BLaER1 (cell line): ENCODE measurements around the gene PRKCE.

Experiments
- H3K27ac ChIP-seq: shearing (Covaris generic); formaldehyde crosslinking; 2 replicates; pipeline ENCODE4 v1.8.1; 2022
- H3K27me3 ChIP-seq: shearing (Covaris generic); formaldehyde crosslinking; 2 replicates; pipeline ENCODE4 v1.8.1; 2022
- H3K36me3 ChIP-seq: shearing (Covaris generic); formaldehyde crosslinking; 2 replicates; pipeline ENCODE4 v1.8.1; 2022
- H3K4me1 ChIP-seq: shearing (Covaris generic); formaldehyde crosslinking; 2 replicates; pipeline ENCODE4 v1.8.1; 2022
- H3K4me2 ChIP-seq: shearing (Covaris generic); formaldehyde crosslinking; 2 replicates; pipeline ENCODE4 v1.8.1; 2022
- H3K4me3 ChIP-seq: shearing (Covaris generic); formaldehyde crosslinking; 2 replicates; pipeline ENCODE4 v1.8.1; 2022
- H3K9ac ChIP-seq: shearing (Covaris generic); formaldehyde crosslinking; 2 replicates; pipeline ENCODE4 v1.8.1; 2022
- H3K9me3 ChIP-seq: shearing (Covaris generic); formaldehyde crosslinking; 2 replicates; pipeline ENCODE4 v1.8.1; 2022
- H4K20me1 ChIP-seq: shearing (Covaris generic); formaldehyde crosslinking; 2 replicates; pipeline ENCODE4 v1.8.1; 2022
- Cebpa-rat ChIP-seq: shearing (Covaris generic); IDR thresholded peaks from 2 replicates; pipeline ENCODE4 v1.8.1; 2022

The PRKCE gene

DNA sequence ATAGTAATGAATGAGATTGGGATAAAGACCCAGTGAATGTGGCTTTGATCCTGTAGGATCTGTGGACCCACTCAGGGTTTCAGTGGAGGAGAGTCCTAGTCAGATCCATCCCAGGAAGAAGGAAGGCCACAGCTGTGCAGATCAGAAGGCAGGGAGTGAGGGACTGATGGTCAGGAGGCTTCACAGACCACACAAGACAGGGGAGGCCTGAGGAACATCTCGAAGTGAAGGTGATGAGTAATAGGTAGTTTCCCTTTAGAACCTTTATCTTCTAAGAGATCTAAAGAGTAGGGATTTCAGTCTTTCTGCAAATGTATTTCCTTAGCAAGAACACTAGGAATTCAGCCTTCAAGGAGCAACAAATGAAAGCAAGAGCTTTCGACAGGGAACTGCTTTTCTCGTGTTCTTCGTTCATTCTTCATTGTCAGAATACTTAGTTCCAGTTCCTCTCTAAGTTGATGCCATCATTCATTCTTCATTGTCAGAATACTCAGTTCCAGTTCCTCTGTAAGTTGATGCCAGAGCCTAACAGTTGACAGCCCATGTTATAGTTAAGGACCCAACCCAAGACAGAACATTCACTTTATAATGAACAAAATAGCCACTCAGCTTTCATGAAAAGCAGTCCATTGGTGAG lies 495.5 kb downstream of the PRKCE start:
- Histone ChIP-seq H3K27me3 (no peaks in the 10 kb centered on the region), H3K4me1 (peaks cover 25% of the 10 kb centered on the region), H3K9me3 (no peaks in the 10 kb centered on the region), H3K4me2 (no peak overlapping the region), H3K36me3 (peaks cover 96% of the 10 kb centered on the region), H3K9ac (no peak overlapping the region), H3K4me3 (no peak overlapping the region), H4K20me1 (peaks cover 21% of the 10 kb centered on the region; the same call in 1 of the 2 replicates), H3K27ac (no peak overlapping the region)
- TF ChIP-seq Cebpa-rat: no peak

- Histone ChIP-seq H3K4me3 (no peak overlapping the region), H3K9ac (no peak overlapping the region), H3K36me3 (peaks cover 97% of the 10 kb centered on the region), H4K20me1 (peaks cover 15% of the 10 kb centered on the region; the same call in 1 of the 2 replicates), H3K27me3 (no peaks in the 10 kb centered on the region), H3K9me3 (no peaks in the 10 kb centered on the region), H3K4me2 (no peak overlapping the region), H3K4me1 (peaks cover 16% of the 10 kb centered on the region; the same call in 1 of the 2 replicates), H3K27ac (no peak overlapping the region)
- no peak for TF ChIP-seq Cebpa-rat
These were observed 496.3 kb downstream of the PRKCE start for GRCh38 chr2:46147626-46148368.

DNA sequence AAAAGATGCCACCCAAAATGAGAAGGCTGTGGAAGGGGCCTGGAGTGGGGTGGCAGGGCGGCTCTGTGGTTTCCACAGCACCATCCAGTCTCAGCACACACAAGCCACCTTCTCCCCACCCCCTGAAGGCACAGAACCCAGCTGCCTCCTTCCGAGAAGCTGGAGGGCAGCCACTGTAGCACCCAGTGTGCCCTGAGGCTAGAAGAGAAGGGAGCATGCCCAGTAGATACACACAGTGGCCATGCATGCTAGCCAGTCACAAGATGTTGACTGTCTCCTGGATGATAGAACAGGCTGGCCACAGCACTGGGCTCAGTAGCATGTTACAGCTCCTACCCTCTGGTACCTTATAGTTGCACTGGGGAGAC lies 496.9 kb downstream of the PRKCE start:
- peaks cover 11% of the 10 kb centered on the region; the same call in 1 of the 2 replicates for H3K4me1 ChIP-seq
- no peak overlapping the region for H3K4me2 ChIP-seq
- no peaks in the 10 kb centered on the region for H3K27me3 ChIP-seq
- no peak overlapping the region for H3K27ac ChIP-seq
- H3K36me3 ChIP-seq: peaks cover 97% of the 10 kb centered on the region
- no peak overlapping the region for H3K4me3 ChIP-seq
- peaks cover 15% of the 10 kb centered on the region; the same call in 1 of the 2 replicates for H4K20me1 ChIP-seq
- no peaks in the 10 kb centered on the region for H3K9me3 ChIP-seq
- no peak for TF ChIP-seq Cebpa-rat
- H3K9ac ChIP-seq: no peak overlapping the region

DNA sequence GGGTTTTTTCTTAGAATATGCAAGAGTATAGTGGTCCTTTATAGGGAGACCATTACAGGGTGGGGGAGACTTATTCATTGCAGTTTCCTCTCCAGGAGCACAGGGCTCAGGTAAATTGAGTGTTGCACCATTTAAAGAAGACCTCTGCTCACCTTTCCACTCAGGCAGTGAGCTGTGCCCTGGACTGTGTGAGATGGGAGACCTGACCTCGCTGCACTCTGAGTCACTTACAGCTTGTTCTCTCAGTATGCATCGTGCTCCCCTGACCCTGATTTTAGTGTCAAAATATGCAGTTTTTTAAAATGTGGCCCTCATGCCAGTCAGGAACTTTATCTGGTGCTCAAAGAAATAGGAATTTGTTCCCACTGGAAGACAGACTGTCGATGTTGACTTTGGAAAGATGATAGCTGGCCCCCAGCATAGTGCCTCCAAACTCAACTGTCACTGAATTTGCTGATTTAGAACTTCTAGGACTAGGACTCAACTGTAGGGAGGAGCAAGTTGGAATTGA lies 499.0 kb downstream of the PRKCE start:
- no peak overlapping the region for H3K4me2 ChIP-seq
- H3K27ac ChIP-seq: no peak overlapping the region
- no peaks in the 10 kb centered on the region for H3K4me1 ChIP-seq
- no peak for TF ChIP-seq Cebpa-rat
- H4K20me1 ChIP-seq: peaks cover 15% of the 10 kb centered on the region; the same call in 1 of the 2 replicates
- no peaks in the 10 kb centered on the region for H3K27me3 ChIP-seq
- H3K4me3 ChIP-seq: no peak overlapping the region
- no peaks in the 10 kb centered on the region for H3K9me3 ChIP-seq
- H3K36me3 ChIP-seq: peaks cover 96% of the 10 kb centered on the region
- no peak overlapping the region for H3K9ac ChIP-seq

GRCh38 chr2:46151577-46151976 lies 500.1 kb downstream of the PRKCE start:
- Histone ChIP-seq H3K4me2 (no peak overlapping the region), H3K27ac (no peak overlapping the region), H3K27me3 (no peaks in the 10 kb centered on the region), H4K20me1 (peaks cover 15% of the 10 kb centered on the region; the same call in 1 of the 2 replicates), H3K9ac (no peak overlapping the region), H3K9me3 (no peaks in the 10 kb centered on the region), H3K4me1 (no peaks in the 10 kb centered on the region), H3K36me3 (peaks cover 96% of the 10 kb centered on the region), H3K4me3 (no peak overlapping the region)
- TF ChIP-seq Cebpa-rat: no peak

DNA sequence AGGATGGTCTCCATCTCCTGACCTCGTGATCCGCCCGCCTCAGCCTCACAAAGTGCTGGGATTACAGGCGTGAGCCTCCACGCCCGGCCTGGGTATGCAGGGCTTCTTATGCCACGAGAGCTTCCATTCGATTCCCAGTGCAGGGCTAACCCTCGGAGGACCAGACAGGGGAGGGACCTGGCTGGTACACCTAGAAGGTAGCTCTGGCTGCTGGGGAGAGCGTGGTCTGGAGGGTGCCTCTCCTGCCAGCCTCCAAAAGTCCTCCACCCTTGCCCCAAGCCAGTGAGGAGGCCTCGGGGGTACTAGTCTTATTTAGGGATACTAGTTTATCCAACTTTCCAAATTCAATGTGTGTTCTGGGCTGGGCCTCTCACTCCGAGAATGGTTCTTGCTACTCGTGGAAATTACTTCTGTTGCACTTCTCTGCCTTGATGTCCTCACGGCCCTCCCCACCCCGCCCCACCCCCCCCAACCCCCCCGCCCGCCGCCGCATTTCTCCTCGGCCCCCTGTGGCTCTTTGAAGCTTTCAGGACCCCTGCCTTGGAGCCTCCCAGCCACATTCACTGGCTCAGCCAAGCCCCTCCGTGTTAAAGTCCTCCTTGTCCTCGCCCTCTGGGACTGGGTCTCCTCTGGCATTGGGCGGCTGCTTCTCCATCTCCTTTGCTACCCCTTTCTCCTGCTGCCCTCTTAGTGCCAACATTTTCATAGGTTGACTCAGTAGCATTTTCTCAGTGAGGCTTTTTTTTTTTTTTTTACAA lies 502.7 kb downstream of the PRKCE start:
- Histone ChIP-seq H3K4me3 (no peak overlapping the region), H3K36me3 (peaks cover 96% of the 10 kb centered on the region), H3K9me3 (no peaks in the 10 kb centered on the region), H3K4me2 (no peak overlapping the region), H3K4me1 (no peaks in the 10 kb centered on the region), H3K27me3 (no peaks in the 10 kb centered on the region), H3K27ac (no peak overlapping the region), H3K9ac (no peak overlapping the region), H4K20me1 (peaks cover 14% of the 10 kb centered on the region)
- no peak for TF ChIP-seq Cebpa-rat

- H3K27ac ChIP-seq: no peak overlapping the region
- no peaks in the 10 kb centered on the region for H3K4me1 ChIP-seq
- no peak overlapping the region for H3K9ac ChIP-seq
- peaks cover 13% of the 10 kb centered on the region for H4K20me1 ChIP-seq
- no peak overlapping the region for H3K4me2 ChIP-seq
- TF ChIP-seq Cebpa-rat: no peak
- no peak overlapping the region for H3K4me3 ChIP-seq
- H3K36me3 ChIP-seq: peaks cover 98% of the 10 kb centered on the region
- no peaks in the 10 kb centered on the region for H3K27me3 ChIP-seq
- no peaks in the 10 kb centered on the region for H3K9me3 ChIP-seq
These were observed 505.8 kb downstream of the PRKCE start for GRCh38 chr2:46157072-46157965.

DNA sequence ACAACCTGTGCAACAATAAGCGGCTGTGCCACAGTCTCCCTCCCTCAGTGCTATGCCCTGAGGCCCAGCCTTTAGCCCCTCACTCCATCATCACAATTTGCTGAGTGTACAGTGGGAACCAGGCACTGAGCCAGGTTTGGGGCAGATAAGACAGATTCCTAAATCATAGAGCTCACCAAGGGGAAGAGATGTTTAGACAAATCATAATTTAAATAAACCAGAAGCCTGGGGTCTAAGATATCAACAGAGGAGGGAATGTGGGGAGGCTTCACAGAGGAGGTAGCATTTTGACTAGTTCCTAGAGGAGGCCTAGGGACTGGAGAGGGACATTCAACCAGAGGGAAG lies 506.5 kb downstream of the PRKCE start:
- TF ChIP-seq Cebpa-rat: no peak
- H3K4me2 ChIP-seq: no peak overlapping the region

GRCh38 chr2:46158661-46159060 lies 507.2 kb downstream of the PRKCE start:
- peaks cover 14% of the 10 kb centered on the region for H4K20me1 ChIP-seq
- H3K9me3 ChIP-seq: no peaks in the 10 kb centered on the region

More for the DNA sequence above, 506.5 kb downstream of the PRKCE start:
- Histone ChIP-seq H3K27me3 (no peaks in the 10 kb centered on the region), H3K36me3 (peaks cover 98% of the 10 kb centered on the region), H3K4me1 (no peaks in the 10 kb centered on the region), H4K20me1 (peaks cover 13% of the 10 kb centered on the region), H3K9me3 (no peaks in the 10 kb centered on the region), H3K4me3 (no peak overlapping the region), H3K27ac (no peak overlapping the region), H3K9ac (no peak overlapping the region)

More at GRCh38 chr2:46158661-46159060, 507.2 kb downstream of the PRKCE start:
- peaks cover 98% of the 10 kb centered on the region for H3K36me3 ChIP-seq
- no peak overlapping the region for H3K27ac ChIP-seq
- no peaks in the 10 kb centered on the region for H3K27me3 ChIP-seq
- H3K4me3 ChIP-seq: no peak overlapping the region
- no peak overlapping the region for H3K9ac ChIP-seq
- H3K4me1 ChIP-seq: no peaks in the 10 kb centered on the region
- no peak for TF ChIP-seq Cebpa-rat
- no peak overlapping the region for H3K4me2 ChIP-seq
